ENCODE data around the gene USP2.
A peak's percentile ranks its signal among the peaks of the same experiment; 100 is the strongest.

USP2 gene, protein sequence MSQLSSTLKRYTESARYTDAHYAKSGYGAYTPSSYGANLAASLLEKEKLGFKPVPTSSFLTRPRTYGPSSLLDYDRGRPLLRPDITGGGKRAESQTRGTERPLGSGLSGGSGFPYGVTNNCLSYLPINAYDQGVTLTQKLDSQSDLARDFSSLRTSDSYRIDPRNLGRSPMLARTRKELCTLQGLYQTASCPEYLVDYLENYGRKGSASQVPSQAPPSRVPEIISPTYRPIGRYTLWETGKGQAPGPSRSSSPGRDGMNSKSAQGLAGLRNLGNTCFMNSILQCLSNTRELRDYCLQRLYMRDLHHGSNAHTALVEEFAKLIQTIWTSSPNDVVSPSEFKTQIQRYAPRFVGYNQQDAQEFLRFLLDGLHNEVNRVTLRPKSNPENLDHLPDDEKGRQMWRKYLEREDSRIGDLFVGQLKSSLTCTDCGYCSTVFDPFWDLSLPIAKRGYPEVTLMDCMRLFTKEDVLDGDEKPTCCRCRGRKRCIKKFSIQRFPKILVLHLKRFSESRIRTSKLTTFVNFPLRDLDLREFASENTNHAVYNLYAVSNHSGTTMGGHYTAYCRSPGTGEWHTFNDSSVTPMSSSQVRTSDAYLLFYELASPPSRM

DNA sequence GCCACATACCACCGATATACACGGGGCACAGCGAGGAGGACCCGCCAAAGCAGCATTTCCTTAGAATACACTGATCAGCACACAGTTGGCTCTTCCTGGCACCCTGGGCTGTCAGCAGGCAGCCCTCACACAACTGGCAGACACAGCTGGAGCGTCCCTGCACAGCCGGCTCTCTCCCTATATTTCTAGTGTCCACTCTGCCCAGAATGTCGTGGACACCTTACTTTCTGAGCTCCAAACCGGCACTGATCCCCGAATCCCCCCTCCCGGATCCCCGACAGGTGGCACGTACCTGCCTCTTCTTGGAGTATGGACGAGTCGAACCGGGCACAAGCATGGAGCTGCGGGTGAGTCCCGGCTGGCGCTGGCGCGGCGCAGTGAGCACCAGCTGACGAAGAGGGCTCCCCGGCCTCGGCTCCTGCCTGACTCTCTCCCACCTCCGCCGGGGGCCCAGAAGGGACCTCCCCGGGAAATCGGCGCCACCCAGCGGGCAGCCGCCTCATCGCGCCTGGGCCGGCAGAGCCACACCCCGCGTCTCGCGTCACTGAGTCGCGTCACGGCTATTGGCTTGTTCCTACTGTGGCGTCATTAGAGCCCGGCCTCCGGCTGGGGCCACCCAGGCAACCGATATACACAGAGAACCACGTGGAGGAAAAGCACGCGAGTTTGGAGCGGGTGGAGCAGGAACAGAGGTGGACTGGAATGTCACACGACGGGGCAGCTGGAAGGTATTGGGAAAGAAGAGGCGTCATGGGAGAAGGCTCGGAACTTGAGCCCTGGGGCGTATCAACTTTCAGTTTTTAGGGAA lies at the start of gene USP2:
USP2 (minus strand) TSS at position 510 of the 808 bp plus-strand sequence. CDS start 8,210 bp downstream, outside the sequence.
- peak; percentile 96 to 97 for DNase-seq

DNA sequence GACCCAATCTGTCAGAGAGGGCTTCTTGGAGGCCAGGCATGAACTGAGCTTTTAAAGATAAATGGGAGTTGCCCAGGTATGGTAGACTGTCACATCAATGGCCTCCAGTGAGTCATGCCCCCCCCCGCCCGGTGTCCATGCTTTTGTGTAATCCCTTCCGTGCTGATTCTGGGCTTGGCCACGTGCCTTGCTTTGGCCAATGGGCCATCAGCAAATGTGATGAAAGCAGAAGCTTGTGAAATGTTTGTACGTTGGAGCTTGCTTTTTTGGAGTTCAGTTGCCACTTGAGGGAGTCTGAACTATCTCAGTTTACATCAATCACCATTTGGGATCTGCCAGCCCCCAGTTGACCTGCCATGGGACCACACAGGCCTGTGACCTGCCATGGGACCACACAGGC lies 45.8 kb upstream of the USP2 start:
- no peak for DNase-seq

DNA sequence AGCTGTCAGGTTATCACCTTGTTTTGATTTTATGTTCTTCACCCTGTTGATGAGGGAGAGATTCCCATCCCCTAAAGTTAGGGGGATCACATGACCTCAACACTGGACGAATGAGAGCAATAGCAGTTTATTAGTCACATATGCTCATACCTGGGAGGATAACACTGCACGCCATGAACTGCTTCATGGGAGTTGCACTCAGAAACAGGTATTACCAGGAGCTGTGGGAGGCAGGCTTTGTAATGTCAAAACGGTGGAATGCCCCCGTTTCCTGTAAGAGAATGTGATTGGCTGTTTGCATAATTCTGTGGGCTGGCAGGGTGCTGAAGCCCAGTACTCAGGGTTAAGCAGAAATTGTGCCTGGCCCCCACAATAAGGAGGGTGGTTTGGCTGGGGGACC lies 44.7 kb upstream of the USP2 start:
- no peak for DNase-seq

DNA sequence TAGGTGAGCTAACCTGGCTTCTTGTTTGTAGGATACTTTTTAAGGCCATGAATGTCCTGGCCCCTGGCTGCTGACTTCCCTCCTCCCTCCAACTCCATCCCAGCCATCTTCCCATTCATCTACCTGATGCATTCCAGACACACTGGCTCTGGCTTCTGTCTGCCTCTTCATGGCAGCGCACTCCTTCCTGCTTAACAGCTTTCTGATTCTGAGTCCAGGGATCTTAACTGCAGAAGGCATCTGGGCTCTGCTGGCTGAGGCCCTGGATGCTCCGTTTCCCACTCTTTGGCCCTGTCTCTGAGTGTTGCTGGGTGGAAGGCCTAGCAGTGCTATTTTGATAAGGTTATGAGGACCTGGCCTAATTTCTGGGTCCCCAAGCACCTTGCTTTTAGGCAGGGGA lies 43.3 kb upstream of the USP2 start:
- DNase-seq: no peak

DNA sequence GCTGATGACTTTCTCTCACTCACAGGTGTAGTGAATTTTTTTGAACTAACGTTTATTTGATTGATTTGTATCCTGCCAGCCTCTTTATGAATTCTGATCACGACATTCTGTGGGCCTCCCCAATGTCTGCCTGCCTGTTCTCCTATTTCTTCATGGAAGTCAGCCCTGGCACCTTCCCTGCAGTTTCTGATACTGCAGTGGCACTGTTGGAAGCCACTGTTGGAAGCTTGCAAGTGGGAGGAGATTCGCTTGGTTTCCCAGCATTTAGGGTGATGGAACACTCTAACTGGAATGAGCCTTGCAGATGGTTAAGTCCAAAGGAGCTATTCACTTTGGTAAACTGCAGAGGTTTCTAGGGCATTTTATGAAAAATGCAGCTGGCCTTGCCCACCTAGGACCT lies 42.8 kb upstream of the USP2 start:
- DNase-seq: no peak

DNA sequence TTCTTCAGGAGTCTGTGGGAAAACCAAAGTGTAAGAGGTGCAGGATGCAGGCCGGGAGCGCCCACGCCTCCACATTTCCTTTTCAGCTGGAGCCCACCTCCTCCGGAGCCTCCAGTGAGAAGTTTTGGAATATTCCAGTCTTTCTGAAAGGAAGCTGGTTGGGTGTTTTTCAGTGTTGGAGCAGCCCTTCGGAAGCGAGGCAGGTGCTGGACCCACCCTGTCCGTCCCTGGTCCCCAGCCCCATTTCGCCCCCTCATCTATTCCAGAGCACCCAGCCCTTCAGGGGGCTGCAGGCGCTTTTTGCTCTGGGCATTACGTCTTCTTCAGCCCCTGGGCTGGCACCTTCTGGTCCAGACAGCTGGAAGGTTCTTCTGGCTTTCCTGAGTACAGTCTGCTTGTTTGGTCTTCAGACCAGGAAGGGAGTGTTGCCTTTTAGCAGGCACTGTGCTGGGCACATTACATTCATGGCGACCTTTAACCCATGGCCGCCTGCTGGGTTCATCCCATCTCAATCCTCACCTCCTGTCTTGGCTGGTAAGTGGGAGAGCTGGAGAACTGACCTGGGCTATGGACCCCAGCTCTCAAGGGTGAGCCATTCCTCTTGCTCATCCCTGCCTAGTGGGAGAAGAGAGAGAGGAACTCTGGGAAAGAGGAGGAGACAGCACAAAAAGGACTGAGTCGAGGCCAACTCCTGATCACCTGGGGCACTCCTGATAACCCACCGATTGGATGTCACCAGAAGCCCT lies 42.2 kb upstream of the USP2 start:
- DNase-seq: no peak

DNA sequence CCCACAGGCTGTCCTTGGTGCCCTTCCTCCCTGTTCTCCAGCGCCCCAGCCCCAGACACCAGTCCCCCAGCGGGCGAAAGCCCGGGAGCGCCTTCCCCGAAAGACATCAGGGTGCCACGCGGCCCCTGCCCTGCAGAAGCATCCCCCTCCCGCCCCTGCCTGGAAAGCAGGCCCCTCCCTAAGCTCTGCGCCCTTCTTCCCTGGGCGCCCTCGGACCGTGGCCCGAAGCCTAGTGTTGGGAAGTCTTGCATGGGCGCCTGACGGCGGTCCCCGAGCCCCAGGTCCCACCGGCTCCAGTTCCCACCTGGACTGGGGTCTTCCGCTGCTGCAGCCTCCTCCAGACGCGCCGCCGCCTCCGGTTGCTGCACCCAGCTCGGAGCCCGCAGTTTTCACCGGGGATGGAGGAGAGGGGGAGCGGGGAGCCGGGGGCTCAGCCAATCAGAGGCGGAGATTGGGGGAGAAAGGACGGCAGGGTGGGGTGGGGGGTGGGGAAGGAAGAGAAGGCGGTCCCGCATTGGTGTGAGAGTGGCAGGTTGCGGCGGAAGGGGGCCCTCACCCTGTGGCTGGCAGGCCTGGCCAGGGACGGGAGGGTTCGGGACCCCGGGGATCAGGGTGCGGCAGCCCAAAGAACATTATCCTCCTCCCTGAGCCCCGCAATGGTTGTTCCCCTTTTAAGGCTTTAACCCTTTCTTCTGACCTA lies 41.5 kb upstream of the USP2 start, which contains the start of gene THY1:
THY1 (minus strand) TSS at position 364 of the 700 bp plus-strand sequence. CDS start 2,267 bp downstream, outside the sequence.
- DNase-seq: peak; percentile 24 to 51

DNA sequence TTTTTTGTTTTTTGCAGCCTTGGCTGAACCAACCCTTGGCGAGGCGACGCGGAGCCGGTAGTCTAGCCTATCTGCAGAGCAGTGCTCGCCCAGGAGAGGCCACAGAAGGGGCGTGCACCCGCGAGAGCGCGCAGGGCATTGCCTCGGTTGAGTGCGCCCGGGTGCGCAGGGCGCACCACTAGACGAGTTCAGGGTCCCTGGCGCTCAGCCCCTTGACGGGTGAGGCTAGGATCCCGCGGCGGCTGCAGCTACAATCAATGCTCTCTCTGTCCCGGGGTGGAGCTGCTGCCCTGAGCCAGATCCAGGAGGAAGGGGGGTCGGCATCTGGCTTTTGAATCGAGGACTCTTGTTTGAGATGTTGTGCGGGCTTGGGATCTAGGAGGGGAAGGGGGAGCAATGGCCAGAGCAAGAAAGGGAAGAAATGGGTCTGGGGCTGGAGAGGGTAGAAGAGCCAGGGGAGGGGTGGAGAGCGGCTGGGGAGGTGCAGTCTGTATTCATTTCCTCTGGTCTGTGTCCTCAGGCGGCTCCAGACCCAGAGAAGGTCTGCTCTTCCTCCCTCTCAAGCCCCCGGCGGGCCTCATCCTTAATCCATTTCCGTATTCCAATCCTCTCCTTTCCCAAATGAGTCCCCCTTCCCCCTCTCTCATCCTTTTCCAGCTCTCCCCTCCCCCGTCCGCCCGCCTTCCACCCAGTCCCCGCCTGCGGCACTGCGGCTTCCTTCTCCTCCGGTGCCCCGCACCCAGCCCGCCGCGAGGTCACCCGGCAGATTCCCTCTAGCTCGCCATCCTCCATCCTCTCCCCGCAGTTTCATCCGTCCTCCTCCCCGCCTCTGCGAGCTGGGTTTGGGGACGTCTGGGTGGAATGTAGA lies 40.7 kb upstream of the USP2 start:
- DNase-seq: peak; percentile 21 to 37

DNA sequence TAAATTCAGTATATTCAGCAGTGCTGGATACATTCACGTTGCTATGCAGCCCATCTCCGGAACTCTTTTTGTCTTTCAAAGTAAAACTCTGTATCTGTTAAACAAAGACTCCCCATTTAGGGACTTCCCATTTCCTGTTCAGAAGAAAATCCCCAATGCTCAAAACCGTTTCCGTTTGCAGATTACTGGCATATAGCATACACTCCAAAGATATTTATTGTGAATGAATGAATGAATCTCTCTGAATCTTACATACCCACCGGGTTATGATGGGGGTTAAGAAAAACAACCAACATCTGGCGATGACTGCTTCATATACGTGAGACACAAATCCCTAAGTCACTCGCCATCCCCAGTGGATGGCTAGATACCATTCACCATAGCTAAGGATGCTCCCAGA lies 39.9 kb upstream of the USP2 start:
- no peak for DNase-seq

DNA sequence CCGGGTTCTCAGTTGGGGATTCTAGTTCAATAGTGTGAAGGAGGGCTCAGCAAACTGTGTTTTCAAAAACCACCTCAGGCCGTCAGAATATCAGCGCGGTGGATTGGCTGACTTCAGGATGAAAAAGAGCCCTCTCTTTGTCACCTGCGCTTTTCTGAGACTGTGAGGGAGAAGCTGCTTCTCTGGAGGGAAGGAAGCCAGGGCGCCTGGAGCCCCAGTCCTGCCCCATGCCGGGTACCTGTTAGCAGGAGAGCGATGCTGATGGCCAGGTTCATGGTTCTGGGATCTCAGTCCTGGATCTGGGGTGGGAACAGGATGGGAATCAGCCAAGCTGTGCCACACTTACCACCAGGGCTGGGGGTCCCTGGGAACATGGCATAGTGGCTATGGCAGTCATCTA lies 39.1 kb upstream of the USP2 start:
- no peak for DNase-seq

DNA sequence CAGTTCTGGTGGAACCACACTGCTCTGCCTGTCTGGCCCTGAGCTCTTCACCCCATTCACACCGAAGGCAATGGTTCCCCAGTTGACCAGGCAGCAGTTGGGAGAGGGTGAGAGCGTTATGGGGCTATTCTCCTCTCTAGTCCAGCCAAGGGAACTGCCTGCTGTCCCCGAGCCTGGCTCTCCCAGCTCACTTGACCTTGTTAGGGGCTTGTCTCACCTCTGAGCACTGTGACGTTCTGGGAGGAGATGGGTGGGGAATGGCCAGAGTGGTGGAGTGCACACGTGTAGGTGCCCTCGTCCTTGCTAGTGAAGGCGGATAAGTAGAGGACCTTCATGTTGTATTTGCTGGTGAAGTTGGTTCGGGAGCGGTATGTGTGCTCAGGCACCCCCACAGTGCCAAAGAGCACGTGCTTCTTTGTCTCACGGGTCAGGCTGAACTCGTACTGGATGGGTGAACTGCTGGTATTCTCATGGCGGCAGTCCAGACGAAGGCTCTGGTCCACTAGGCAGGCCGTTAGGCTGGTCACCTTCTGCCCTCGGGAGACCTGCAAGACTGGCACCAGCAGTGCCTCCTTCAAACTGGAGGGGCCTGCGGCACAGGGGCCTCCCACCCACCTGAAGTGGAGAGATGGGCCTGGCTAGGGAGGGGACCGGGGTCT lies 38.5 kb upstream of the USP2 start:
- DNase-seq: no peak

DNA sequence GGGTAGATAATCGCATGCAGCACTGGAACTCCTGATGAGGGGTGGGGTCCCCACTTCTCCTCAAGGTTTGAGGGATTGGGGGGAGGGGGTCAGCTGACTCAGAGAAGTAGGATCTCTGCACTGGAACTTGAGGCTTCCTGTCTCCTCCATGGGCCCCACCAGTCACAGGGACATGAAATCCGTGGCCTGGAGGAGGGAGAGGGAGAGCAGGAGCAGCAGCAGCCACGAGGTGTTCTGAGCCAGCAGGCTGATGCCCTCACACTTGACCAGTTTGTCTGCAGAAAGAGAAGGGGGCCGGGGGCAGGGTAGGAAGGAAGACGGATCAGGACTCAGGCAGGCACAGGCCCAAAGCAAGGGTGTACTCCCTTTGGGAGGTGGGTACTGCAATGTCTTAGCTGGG lies 37.8 kb upstream of the USP2 start:
- DNase-seq: no peak

DNA sequence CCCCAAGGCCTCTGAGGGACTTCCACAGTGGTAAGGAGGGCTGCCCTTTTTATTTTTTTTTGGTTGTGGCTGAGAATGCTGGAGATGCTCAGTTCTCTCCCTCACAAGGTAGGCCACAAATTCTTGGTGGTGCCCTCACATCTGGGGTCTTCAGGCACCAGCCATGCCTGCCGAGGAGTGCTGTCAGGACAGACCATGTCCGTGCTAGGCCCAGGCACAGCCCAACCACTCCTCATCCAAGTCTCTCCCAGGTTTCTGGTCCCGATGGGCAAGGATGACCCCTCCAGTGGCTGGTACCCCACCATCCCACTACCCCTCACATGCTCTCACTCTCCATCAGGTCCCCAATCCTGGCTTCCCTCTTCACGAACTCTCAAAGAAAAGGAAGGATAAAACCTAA lies 37.3 kb upstream of the USP2 start:
- DNase-seq: no peak

DNA sequence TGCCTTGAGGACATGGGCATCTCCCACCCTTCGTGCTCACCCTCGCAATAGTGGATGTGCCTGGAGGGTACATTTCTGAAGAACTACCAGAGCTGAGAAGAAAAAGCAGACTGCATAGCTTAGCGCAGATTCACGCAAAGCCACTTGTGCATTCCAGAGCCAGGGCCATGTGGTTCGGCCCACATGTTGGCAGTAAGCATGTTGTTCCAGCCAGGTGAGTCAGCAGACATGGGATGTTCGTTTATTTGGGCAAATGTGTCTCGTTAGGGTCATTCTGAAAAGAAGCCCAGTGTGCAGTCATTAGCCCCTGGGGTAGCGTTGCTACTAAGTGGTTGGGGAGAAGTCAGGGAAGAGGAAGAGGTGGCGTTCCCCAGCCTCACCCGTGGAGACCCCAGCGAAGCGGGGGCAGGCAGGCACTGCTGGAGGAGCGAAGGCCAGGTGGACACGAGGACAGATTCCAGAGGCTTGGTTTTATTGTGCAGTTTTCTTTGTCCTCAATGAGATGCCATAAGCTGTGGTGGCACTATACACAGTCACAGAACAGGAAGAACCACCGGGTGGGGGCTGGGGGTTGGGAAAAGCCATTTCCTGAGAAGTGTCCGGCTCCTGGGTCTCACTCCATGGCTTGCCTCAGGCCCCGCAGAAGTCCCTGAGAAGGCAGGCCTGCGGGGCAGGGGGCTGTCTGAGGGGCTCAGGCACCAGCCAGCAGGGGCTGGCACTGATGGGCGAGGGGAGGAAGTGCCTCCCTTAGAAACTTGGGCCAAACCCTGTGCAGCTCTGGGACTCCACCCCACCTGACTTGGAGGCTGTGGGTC lies 36.4 kb upstream of the USP2 start:
- no peak for DNase-seq

DNA sequence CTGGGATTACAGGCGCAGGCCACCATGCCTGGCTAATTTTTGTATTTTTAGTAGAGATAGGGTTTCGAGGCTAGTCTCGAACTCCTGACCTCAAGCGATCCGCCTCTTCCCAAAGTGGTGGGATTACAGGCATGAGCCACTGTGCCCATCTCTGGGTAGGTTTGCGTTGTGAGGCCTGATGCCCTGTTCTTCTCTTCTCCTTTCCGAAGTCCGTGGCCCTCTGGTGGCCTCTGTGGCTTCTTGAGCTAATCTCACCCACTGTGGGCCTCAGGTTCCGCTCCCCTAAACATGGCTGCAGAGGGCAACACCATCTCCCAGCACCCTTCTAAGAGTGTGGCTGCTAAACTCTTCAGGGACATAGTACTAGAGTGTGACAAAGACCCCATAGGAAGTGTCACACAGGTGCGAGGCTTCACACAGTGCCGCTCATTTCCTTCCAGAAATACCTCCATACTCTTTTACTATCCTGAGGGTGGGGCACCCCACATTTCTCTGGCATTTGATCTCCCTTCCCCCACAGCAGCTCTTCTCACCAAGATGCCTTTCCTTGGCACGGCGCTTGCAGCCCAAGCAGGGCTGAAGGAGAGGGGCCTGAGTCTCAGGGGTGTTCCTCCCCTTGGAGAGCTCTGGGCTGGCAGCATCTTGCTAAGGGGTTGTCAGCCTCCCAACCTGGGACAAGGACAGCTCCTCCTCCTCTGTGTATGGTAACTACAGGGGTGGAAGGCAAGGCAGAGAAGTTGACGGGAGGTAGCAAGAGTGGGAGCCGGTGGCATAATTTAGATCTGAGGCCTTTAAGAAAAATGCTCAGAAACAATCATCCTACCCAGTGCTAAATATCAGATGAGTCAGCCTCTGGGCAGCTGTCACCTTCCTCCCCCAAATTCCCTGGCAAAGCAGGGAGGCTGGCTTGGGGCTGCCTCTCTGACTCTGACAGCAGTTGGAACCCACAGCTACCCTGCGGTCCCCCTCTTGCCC lies 35.4 kb upstream of the USP2 start:
- DNase-seq: peak in 1 of 2 donors; percentile 12

DNA sequence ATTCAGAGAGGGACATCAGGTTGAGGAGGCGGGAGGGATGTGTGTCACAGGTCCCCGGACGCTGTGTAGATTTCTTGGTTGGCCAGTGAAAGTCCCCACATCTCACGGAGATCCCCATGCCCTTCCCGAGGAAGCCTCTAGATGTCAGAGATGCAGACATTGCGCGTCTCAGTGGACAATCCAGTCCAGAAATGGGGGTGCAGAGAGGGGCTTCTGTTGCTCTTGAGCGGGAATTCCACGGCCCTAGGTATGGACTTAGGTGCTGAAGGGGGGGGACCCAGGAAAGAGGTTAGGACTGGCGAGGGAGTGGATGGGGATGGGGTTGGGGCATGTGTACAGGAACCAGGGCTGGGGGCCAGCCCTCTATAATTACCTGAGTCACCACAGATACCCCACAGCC lies 34.5 kb upstream of the USP2 start:
- DNase-seq: no peak

DNA sequence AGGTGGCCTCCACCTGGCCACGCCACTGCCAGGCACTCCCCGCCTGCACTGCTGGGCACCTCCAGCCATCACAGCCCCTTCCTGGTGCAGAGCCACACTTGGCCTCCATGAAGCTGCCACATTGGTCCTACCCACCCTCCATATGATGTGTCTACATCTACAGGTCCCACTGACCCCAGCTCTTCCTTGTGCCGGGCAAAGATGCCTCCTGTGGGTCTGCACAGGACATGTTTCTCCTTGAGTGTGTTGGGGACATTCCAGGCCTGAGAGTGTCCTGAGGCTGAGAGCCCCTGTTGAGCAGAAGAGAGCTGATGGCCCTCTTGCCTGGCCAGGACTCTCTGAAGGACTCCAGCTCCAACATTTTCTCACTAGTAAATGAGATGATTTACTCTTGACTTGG lies 34.0 kb upstream of the USP2 start:
- no peak for DNase-seq

DNA sequence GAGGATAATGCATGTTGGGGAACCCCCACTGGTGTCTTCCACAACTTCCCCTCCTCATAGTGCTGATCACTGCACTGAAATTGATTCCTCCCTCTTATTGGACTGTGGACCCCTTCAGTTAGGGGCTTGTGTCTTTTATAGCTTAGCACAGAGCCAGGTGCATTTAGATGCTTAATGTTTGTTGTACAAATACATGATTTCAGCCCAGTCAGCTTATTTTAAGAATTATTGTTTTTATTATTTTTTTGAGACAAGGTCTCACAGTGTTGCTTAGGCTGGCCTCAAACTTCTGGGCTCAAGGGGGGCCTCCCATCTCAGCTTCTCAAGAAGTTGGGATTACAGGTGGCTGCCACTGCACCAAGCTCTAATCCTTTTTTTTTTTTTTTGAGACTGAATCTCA lies 33.2 kb upstream of the USP2 start:
- no peak for DNase-seq
